Measurements from ENCODE around the gene PLA2G4B. TPM values are rescaled to one million over a fixed set of nuclear protein-coding genes. Genes with fewer than 3 reads are reported as not detected.

The PLA2G4B gene
- total and polyA plus RNA-seq, 9 of the 15 experiments (the other 6 are each of a cell fraction or from before 2014, with no cell fraction given), result 0.07 to 6.1 (median 2.8) TPM

DNA sequence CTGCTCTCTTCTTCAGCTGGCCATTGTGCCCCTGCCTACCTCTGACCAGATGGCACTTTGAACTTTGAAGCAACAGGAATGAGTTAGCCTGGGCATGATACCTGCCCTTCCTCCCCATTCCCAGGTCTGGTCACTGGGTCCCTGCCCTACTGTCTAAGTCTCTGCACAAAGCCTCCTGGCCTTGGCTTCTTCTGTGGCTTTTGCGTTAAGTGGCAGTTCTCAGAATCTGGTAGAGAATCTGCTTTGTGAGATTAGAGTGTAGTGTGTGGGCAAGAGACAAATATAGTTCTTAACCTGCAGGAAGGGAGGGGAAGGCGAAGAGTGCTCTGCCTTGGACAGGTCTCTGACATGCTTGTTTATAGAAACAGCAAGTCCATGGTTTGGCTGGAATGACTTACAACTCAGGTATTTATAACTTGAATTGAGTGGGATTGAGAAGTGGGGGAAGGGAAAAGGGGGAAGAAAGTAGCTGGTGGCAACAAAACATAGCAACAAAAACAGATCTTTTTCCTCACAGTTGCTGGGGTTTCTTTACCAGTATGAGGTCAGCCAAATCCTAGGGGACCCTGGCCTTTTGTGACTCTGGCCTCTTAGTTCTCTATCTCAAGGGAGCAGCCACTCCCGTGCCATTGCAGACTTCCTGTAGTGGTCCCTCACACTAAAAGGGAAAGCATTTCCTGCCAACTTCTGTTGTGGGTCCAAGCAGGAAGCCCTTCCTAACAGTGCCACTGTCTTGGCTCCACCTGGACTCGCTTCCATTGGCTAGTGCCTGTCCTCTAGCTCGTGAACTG, 47.7 kb upstream of the PLA2G4B start (continued):
- TF ChIP-seq, protein P1, sequence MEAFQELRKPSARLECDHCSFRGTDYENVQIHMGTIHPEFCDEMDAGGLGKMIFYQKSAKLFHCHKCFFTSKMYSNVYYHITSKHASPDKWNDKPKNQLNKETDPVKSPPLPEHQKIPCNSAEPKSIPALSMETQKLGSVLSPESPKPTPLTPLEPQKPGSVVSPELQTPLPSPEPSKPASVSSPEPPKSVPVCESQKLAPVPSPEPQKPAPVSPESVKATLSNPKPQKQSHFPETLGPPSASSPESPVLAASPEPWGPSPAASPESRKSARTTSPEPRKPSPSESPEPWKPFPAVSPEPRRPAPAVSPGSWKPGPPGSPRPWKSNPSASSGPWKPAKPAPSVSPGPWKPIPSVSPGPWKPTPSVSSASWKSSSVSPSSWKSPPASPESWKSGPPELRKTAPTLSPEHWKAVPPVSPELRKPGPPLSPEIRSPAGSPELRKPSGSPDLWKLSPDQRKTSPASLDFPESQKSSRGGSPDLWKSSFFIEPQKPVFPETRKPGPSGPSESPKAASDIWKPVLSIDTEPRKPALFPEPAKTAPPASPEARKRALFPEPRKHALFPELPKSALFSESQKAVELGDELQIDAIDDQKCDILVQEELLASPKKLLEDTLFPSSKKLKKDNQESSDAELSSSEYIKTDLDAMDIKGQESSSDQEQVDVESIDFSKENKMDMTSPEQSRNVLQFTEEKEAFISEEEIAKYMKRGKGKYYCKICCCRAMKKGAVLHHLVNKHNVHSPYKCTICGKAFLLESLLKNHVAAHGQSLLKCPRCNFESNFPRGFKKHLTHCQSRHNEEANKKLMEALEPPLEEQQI (IDR thresholded peaks at IDR 0.05), result no peak
- TF ChIP-seq TAL1 (IDR thresholded peaks at IDR 0.05), result peak; percentile 58
- TF ChIP-seq EP300 (IDR thresholded peaks at IDR 0.05; ENCODE audit: low read length), result peak; percentile 61
- TF ChIP-seq, protein P2, sequence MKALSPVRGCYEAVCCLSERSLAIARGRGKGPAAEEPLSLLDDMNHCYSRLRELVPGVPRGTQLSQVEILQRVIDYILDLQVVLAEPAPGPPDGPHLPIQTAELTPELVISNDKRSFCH (CRISPR knock-in tag; IDR thresholded peaks at IDR 0.05), result no peak
- TF ChIP-seq, protein P2 (tag; IDR thresholded peaks at IDR 0.05), result 0 out of 2 replicates have a peak, but pooled peaks have one; percentile 19
- peak; percentile 72 for TF ChIP-seq DPF2 (IDR thresholded peaks at IDR 0.05)
- TF ChIP-seq, protein P3, sequence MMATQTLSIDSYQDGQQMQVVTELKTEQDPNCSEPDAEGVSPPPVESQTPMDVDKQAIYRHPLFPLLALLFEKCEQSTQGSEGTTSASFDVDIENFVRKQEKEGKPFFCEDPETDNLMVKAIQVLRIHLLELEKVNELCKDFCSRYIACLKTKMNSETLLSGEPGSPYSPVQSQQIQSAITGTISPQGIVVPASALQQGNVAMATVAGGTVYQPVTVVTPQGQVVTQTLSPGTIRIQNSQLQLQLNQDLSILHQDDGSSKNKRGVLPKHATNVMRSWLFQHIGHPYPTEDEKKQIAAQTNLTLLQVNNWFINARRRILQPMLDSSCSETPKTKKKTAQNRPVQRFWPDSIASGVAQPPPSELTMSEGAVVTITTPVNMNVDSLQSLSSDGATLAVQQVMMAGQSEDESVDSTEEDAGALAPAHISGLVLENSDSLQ (IDR thresholded peaks at IDR 0.05), result peak; percentile 49
- no peak for TF ChIP-seq ZNF764 (CRISPR knock-in tag; IDR thresholded peaks at IDR 0.05; ENCODE audit: low read depth)
- peak; percentile 60 for TF ChIP-seq CBFA2T2 (conservative IDR thresholded peaks at IDR 0.05)
- TF ChIP-seq, protein P4, sequence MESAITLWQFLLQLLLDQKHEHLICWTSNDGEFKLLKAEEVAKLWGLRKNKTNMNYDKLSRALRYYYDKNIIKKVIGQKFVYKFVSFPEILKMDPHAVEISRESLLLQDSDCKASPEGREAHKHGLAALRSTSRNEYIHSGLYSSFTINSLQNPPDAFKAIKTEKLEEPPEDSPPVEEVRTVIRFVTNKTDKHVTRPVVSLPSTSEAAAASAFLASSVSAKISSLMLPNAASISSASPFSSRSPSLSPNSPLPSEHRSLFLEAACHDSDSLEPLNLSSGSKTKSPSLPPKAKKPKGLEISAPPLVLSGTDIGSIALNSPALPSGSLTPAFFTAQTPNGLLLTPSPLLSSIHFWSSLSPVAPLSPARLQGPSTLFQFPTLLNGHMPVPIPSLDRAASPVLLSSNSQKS (CRISPR knock-in tag; IDR thresholded peaks at IDR 0.05), result no peak
- no peak for TF ChIP-seq MYC (IDR thresholded peaks at IDR 0.05; ENCODE audit: low read depth, low read length)
- no peak for TF ChIP-seq MYC (CRISPR knock-in tag; IDR thresholded peaks at IDR 0.05; ENCODE audit: borderline replicate concordance, low read depth)
- TF ChIP-seq HNRNPLL (IDR thresholded peaks at IDR 0.05; ENCODE audit: low read depth, low read length, poor library complexity, severe bottlenecking), result peak; percentile 33
- TF ChIP-seq, protein P5, sequence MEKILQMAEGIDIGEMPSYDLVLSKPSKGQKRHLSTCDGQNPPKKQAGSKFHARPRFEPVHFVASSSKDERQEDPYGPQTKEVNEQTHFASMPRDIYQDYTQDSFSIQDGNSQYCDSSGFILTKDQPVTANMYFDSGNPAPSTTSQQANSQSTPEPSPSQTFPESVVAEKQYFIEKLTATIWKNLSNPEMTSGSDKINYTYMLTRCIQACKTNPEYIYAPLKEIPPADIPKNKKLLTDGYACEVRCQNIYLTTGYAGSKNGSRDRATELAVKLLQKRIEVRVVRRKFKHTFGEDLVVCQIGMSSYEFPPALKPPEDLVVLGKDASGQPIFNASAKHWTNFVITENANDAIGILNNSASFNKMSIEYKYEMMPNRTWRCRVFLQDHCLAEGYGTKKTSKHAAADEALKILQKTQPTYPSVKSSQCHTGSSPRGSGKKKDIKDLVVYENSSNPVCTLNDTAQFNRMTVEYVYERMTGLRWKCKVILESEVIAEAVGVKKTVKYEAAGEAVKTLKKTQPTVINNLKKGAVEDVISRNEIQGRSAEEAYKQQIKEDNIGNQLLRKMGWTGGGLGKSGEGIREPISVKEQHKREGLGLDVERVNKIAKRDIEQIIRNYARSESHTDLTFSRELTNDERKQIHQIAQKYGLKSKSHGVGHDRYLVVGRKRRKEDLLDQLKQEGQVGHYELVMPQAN (IDR thresholded peaks at IDR 0.05; ENCODE audit: borderline replicate concordance), result no peak
- peak; percentile 63; the same call in 1 of the 2 replicates for TF ChIP-seq EGR1 (conservative IDR thresholded peaks at IDR 0.05)
- TF ChIP-seq, protein P6, sequence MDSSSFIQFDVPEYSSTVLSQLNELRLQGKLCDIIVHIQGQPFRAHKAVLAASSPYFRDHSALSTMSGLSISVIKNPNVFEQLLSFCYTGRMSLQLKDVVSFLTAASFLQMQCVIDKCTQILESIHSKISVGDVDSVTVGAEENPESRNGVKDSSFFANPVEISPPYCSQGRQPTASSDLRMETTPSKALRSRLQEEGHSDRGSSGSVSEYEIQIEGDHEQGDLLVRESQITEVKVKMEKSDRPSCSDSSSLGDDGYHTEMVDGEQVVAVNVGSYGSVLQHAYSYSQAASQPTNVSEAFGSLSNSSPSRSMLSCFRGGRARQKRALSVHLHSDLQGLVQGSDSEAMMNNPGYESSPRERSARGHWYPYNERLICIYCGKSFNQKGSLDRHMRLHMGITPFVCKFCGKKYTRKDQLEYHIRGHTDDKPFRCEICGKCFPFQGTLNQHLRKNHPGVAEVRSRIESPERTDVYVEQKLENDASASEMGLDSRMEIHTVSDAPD (CRISPR knock-in tag; IDR thresholded peaks at IDR 0.05), result no peak
- TF ChIP-seq MTF1 (CRISPR knock-in tag; IDR thresholded peaks at IDR 0.05; ENCODE audit: borderline replicate concordance), result no peak
- peak; percentile 81 for TF ChIP-seq STAT5A (IDR thresholded peaks at IDR 0.05; ENCODE audit: borderline replicate concordance, low read length)

Data from K562 (cell line).